HG03159 (cell line): ENCODE data around the gene IKZF2.

Experiments used
- ATAC-seq: cut with Tn5 transposase; IDR thresholded peaks from one replicate; pipeline ENCODE4 v1.9.1; 2021; ENCODE audit warnings: mild to moderate bottlenecking, moderate library complexity; ENCODE audit not compliant: unreplicated experiment

The IKZF2 gene

GRCh38 chr2:213007290-213007838, 144.0 kb downstream of the IKZF2 start:
- ATAC-seq = no peak

GRCh38 chr2:213004197-213004821, 147.1 kb downstream of the IKZF2 start:
- ATAC-seq = no peak

GRCh38 chr2:213002383-213002782, 149.0 kb downstream of the IKZF2 start:
- ATAC-seq = peak; percentile 43

GRCh38 chr2:213001297-213001910, 150.0 kb downstream of the IKZF2 start:
- ATAC-seq = no peak

GRCh38 chr2:212998626-212999359, 152.6 kb downstream of the IKZF2 start:
- no peak for ATAC-seq

DNA sequence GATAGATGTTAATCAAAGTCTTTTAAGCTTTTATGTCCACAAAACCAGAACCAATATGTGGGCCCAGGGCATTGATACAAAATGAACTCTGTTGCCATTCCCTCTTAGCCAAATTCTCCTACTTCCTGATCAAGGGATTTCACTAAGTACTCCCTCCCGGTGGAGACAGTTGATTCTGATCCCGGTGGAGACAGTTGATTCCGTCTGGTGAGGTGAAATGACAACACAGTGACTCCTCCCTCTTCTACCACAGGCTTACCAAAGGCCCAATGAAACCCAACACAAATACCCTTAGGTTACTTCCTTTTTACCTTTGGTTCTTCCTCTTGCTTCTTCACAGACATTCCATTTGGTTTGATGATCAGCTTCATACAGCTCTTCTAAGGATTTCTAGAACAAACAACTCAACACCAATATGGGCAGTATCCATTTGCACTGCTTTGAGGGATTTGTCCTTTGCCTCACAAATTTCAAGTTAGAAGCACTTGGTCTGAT, 153.8 kb downstream of the IKZF2 start:
- ATAC-seq = no peak

DNA sequence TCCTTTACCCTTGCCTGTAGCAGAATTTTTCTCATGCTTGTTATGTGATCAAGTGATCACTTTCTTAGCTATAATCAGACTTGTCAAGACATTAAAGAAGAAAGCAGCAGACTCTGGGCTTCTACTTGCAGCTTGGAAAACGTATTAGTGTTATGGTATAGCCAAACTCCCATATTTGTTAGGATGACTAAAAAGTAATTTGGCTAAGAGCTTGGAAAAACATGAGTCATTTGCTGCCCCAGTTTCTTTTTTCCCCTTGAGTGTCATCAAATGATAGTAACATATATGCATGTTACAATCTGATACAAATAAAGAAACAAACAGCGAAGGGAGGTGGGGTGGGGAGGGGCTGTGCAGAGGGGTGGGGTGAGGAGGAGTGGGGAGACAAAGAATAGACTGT, 155.5 kb downstream of the IKZF2 start:
- no peak for ATAC-seq

DNA sequence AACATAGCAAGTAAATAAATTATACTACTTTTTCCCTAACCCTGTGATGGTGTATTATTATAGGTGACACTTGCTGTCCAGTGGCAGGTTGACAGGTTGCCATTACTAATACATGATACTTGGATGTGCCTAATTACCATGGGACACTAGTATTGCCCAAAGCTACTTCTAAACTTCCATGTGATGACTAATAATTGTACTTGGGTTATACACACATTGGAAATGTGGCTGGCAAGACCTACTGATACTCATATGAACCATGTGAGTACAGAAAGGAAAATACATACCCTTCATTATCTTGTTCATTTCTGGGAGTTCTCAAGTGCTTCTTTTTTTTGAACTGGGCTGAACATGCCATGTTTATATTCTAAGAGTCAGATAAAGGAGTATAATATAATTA, 156.4 kb downstream of the IKZF2 start:
- no peak for ATAC-seq

DNA sequence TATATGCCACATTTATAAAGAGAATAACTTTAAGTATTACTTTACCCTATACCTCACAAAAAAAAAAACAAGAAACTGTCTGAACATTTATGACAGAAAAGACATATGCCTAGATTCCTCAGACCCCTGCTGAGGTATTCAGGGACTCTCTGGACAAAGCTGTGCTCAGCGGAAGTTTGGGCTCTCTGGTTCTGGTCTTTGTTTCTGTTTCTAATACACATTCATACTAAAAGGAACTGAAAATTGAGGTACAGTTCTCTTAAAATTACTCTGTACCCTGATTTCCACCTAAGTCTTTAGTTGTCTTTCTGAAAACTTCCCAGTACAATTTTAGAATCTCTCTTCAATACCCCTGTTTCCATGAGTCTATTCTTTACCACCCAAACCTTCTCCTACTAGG, 160.3 kb downstream of the IKZF2 start:
- ATAC-seq = no peak

DNA sequence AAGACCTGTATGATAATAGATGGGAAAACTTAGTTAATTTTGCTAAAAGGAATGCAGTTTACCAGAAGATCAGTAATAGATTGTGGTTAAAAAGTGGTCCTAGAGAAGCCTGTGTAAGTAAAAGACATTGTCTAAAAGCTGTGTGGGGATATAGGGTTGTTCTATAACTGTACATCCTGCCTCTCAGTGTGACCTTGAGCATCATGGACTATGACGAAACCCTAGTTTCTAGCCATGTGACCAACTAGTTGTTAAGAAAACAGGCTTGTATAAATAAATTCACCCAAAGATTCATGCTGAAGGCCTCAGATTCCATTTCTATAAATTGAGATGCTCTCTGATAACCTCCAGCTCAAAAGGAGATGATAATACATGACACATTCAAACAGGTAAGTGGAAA, 160.7 kb downstream of the IKZF2 start:
- ATAC-seq = no peak

DNA sequence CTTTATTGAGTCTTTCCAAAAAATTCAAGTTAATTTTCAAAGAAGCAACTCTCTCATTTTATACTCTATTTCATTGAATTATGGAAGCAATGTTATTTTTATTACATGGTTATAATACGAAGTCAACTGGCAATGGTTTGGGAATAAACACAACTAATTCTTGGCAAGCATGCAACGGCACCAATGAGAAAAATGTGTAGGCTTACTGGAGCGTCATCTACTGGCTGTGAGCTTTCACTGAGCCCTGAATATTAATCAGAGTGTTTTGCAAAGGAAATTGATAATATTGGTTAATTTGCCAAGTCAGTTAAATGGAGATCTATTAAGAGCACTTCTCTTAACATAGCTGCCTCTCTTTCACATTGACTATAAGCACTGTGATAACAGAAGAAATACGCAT, 163.9 kb downstream of the IKZF2 start:
- ATAC-seq = no peak

- no peak for ATAC-seq
Observed at GRCh38 chr2:212984129-212984528, 167.3 kb downstream of the IKZF2 start.

DNA sequence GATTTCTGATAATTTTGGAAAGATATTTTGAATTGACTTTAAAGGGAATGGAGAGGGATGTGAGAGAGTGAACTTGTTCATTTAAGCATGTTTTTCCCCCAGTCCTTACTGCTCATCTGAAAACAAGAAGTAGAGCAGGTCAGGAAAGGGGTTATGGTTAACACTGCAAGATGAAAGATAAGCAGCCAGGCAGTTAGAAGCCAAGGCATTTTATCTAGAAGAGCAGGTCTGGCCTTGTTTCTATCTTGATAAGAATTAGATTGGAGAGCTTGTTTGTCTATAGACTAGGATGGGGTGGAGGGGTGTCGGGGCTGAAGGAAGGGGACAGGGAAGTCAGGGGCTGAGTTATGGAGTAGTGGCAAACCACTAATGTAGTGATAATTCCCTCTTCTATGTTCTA, 171.6 kb downstream of the IKZF2 start:
- no peak for ATAC-seq

GRCh38 chr2:212979046-212979612, 172.3 kb downstream of the IKZF2 start:
- ATAC-seq = no peak

- ATAC-seq = no peak
Observed at GRCh38 chr2:212977152-212977551, 174.3 kb downstream of the IKZF2 start.

DNA sequence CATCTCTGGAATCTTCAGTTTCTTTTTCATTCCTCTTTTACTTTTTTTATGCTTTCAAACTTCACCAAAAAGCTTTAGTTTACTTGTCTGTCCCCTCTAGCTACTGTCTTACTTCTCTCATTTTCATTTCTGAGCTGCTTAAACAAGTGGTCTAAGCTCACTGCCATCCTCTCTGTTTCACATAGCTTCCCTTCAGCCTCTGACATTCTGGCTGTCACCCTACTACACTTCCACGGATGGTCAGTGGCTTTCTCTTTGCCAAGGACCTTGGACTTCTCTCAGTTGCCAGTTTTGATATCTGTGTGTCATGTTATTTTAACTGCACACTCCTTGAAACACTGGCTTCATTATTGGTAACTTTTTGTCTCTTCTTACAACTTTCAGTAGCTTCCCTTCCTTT, 176.1 kb downstream of the IKZF2 start:
- ATAC-seq = no peak

- ATAC-seq = no peak
Observed at GRCh38 chr2:212974692-212975091, 176.7 kb downstream of the IKZF2 start.

GRCh38 chr2:212973347-212973746, 178.1 kb downstream of the IKZF2 start:
- no peak for ATAC-seq

GRCh38 chr2:212970132-212970531, 181.3 kb downstream of the IKZF2 start:
- ATAC-seq = no peak

- peak; percentile 48 for ATAC-seq
Observed at GRCh38 chr2:212968284-212969081, 182.9 kb downstream of the IKZF2 start.

- ATAC-seq = no peak
Observed at GRCh38 chr2:212966884-212967283, 184.5 kb downstream of the IKZF2 start.
